Glomerular visceral epithelial cell (primary cell): ENCODE data around the gene MLX.

Source experiments
- DNase-seq: peaks from one replicate; pipeline ENCODE4 v3.0.0-alpha.2; 2016; ENCODE audit errors: extremely low spot score

Gene MLX

GRCh38 chr17:42555122-42555622 is 11.7 kb upstream of the MLX start:
- DNase-seq, result no peak

- DNase-seq, result peak; percentile 33
Observed at GRCh38 chr17:42555961-42556617, 10.8 kb upstream of the MLX start.

- no peak for DNase-seq
Observed at GRCh38 chr17:42559075-42559474, 7.8 kb upstream of the MLX start.

GRCh38 chr17:42560246-42560645 is 6.7 kb upstream of the MLX start:
- no peak for DNase-seq

GRCh38 chr17:42561897-42562387 is 5.0 kb upstream of the MLX start, which contains the start of gene COASY:
COASY (plus strand) TSS chr17:42562148; CDS start chr17:42562623, 475 bp downstream.
- DNase-seq, result peak; percentile 96

GRCh38 chr17:42562388-42563142 is 4.3 kb upstream of the MLX start:
- DNase-seq, result peak; percentile 31

- no peak for DNase-seq
Observed at GRCh38 chr17:42563143-42563509, 3.8 kb upstream of the MLX start.

- peak; percentile 36 for DNase-seq
Observed at GRCh38 chr17:42563543-42563942, 3.4 kb upstream of the MLX start.

GRCh38 chr17:42563950-42564349 is 3.0 kb upstream of the MLX start:
- DNase-seq, result no peak

GRCh38 chr17:42564815-42565522 is 1.9 kb upstream of the MLX start:
- DNase-seq, result no peak

GRCh38 chr17:42565523-42566214 is 1.2 kb upstream of the MLX start:
- no peak for DNase-seq

- no peak for DNase-seq
Observed at GRCh38 chr17:42566215-42566882, 551 bp upstream of the MLX start.

GRCh38 chr17:42568341-42569111 is 1.6 kb downstream of the MLX start:
- DNase-seq, result no peak

- no peak for DNase-seq
Observed at GRCh38 chr17:42571435-42572225, 4.7 kb downstream of the MLX start.

GRCh38 chr17:42573095-42573494 is 6.2 kb downstream of the MLX start:
- DNase-seq, result no peak

GRCh38 chr17:42574463-42574862 is 7.6 kb downstream of the MLX start:
- no peak for DNase-seq

GRCh38 chr17:42577140-42577531 is 10.2 kb downstream of the MLX start:
- DNase-seq, result no peak

- DNase-seq, result peak; percentile 95
Observed at GRCh38 chr17:42577532-42578281, 10.8 kb downstream of the MLX start, which contains the start of gene PSMC3IP. PSMC3IP (minus strand) TSS chr17:42577729; CDS start chr17:42577686, 43 bp downstream.
